Parietal lobe (tissue), 2 donors: ENCODE results near the gene GPC3. TPM values are rescaled to one million over a fixed set of nuclear protein-coding genes. Genes with fewer than 3 reads are reported as not detected.

ENCODE experiments used
- small RNA-seq: library from RNA; depleted of rRNA; stranded (forward); fragments of <200 nt; gene quantifications from one replicate; pipeline ENCODE3, GENCODE V24; 2014; ENCODE audit warnings: low replicate concordance
- total RNA-seq: library from RNA; depleted of rRNA; stranded (reverse); fragments of >200 nt; gene quantifications from one replicate; pipeline ENCODE4 v1.2.3, GENCODE V29; 2014

The GPC3 gene
- total RNA-seq: 1.3 TPM

GRCh38 chrX:133985164-133985966 lies at the start of gene GPC3:
Gene GPC3 (minus strand): TSS chrX:133985594.

Small RNAs within 50 kb of the gene (small RNA-seq; reads per million reads assigned to genes)
- gene RNU6-203P: not detected
